K562 (cell line): ENCODE data around the gene RAE1. TPM values are rescaled to one million over a fixed set of nuclear protein-coding genes. Genes with fewer than 3 reads are reported as not detected.

Experiments used
- ATAC-seq: fragments of 200-7000 bp; cut with Tn5 transposase; 3 replicates; pipeline ENCODE4 v1.9.1; 2020; ENCODE audit warnings: moderate library complexity
- BruUV-seq: library from RNA; stranded (reverse); fragments of 400-500 nt; replicated peaks from 2 replicates; lab custom pipeline; 2021; lab: Mats Ljungman, UMichigan
- CTCF ChIA-PET: fragments of 300-600 bp; formaldehyde crosslinking; extraction: SDS; loops from one replicate; lab custom pipeline; 2021; ENCODE audit warnings: low intra/inter-chr PET ratio; lab: Yijun Ruan, JAX
- POLR2A ChIA-PET: fragments of 300-600, 350-650 bp; sonication (Branson Sonifier 250); formaldehyde crosslinking; extraction: SDS; loops from one replicate; lab custom pipeline; 2021; ENCODE audit warnings: antibody characterized with exemption, inconsistent platforms; lab: Yijun Ruan, JAX
- DNase-seq, 4 experiments: peaks; one replicate each; pipeline versions ENCODE4 v3.0.0 to v3.0.0-alpha.2; 2011 to 2018; ENCODE audit warnings: low spot score in 3 of 4, mixed read lengths in 3 of 4; ENCODE audit errors: extremely low read depth in 1 of 4
- FAIRE-seq: peaks from 2 replicates; lab custom pipeline; 2011; peaks lifted over from hg19 to GRCh38; lab: Jason Lieb, UNC
- H2AFZ ChIP-seq: 2 replicates; pipeline ENCODE4 v1.6.0; 2011; ENCODE audit warnings: low read depth, low read length, control low read depth, inconsistent platforms
- H3K27ac ChIP-seq: fragments of 200-600 bp; 3 replicates; pipeline ENCODE4 v1.8.0; 2011; ENCODE audit warnings: low read depth, mild to moderate bottlenecking, control low read depth, inconsistent platforms, low read length, moderate library complexity, mixed read lengths; ENCODE audit errors: extremely low read depth
- H3K27me3 ChIP-seq, 2 experiments: fragments of 300-600 bp in 1 of 2; 2 replicates in 1 of 2; 3 replicates in 1 of 2; pipeline versions ENCODE4 v1.6.0 to v1.8.0; 2011; ENCODE audit warnings: inconsistent platforms in 2 of 2, low read length in 2 of 2, mild to moderate bottlenecking in 1 of 2, mixed read lengths in 1 of 2, moderate library complexity in 1 of 2; ENCODE audit not compliant: control insufficient read depth in 2 of 2, insufficient read depth in 2 of 2
- H3K36me3 ChIP-seq: fragments of 300-600 bp; 3 replicates; pipeline ENCODE4 v1.8.0; 2011; ENCODE audit warnings: mild to moderate bottlenecking, low read length, inconsistent platforms; ENCODE audit not compliant: control insufficient read depth, insufficient read depth
- H3K4me1 ChIP-seq, 2 experiments: fragments of 200-600 bp in 1 of 2; replicated peaks in 1 of 2; 2 replicates in 1 of 2; 3 replicates in 1 of 2; pipeline versions ENCODE4 v1.5.1 to v1.8.0; 2011; ENCODE audit warnings: inconsistent platforms in 2 of 2, low read length in 2 of 2, mild to moderate bottlenecking in 1 of 2, mixed read lengths in 1 of 2, moderate library complexity in 1 of 2; ENCODE audit not compliant: control insufficient read depth in 2 of 2, insufficient read depth in 2 of 2
- H3K4me2 ChIP-seq: 2 replicates; pipeline ENCODE4 v1.6.1; 2011; ENCODE audit warnings: low read length, control low read depth, inconsistent platforms, mixed read lengths; ENCODE audit not compliant: insufficient read depth
- H3K4me3 ChIP-seq: fragments of 200-600 bp; sonication (generic), shearing (Covaris generic); 2 replicates; pipeline ENCODE4 v1.5.1; 2016; ENCODE audit warnings: control low read depth, inconsistent platforms
- H3K79me2 ChIP-seq: fragments of 200-600 bp; 3 replicates; pipeline ENCODE4 v1.8.0; 2011; ENCODE audit warnings: low read length, inconsistent platforms; ENCODE audit not compliant: control insufficient read depth, insufficient read depth
- H3K9ac ChIP-seq, 2 experiments: 2 replicates each; pipeline versions ENCODE4 v1.6.0 to v1.6.1; 2011; ENCODE audit warnings: low read depth in 2 of 2, low read length in 2 of 2, control low read depth in 1 of 2, inconsistent platforms in 1 of 2, mild to moderate bottlenecking in 1 of 2, mixed read lengths in 1 of 2; ENCODE audit not compliant: insufficient read depth in 1 of 2
- H3K9me1 ChIP-seq: one replicate; pipeline ENCODE4 v1.6.0; 2011; ENCODE audit warnings: inconsistent platforms, mild to moderate bottlenecking, low read length, moderate library complexity; ENCODE audit not compliant: control insufficient read depth, insufficient read depth
- H3K9me3 ChIP-seq: replicated peaks from 2 replicates; pipeline ENCODE4 v1.5.1; 2011; ENCODE audit warnings: low read depth, low read length, inconsistent platforms; ENCODE audit not compliant: control insufficient read depth, insufficient read depth
- H4K20me1 ChIP-seq: replicated peaks from 2 replicates; pipeline ENCODE4 v1.6.1; 2011; ENCODE audit warnings: low read length, inconsistent platforms, mixed read lengths; ENCODE audit not compliant: control insufficient read depth, insufficient read depth
- CEBPB ChIP-seq: fragments of 450-650 bp; IDR thresholded peaks from 2 replicates; pipeline ENCODE4 v1.6.1; 2016; ENCODE audit warnings: missing genetic modification characterization, missing compliant biosample characterization
- CREB1 ChIP-seq, 2 experiments: sonication (generic) in 1 of 2; formaldehyde crosslinking in 1 of 2; IDR thresholded peaks; 2 replicates each; pipeline versions ENCODE4 v1.6.1 to v1.8.0; 2012 to 2022; ENCODE audit warnings: inconsistent platforms in 1 of 2, mild to moderate bottlenecking in 1 of 2, missing genetic modification reagents in 1 of 2, moderate library complexity in 1 of 2
- EHMT2 ChIP-seq: fragments of 450-650 bp; IDR thresholded peaks from 2 replicates; pipeline ENCODE4 v1.6.1; 2018; ENCODE audit warnings: antibody characterized with exemption
- HDAC1 ChIP-seq, 2 experiments: fragments of 450-650 bp; IDR thresholded peaks; 2 replicates each; pipeline ENCODE4 v1.6.1; 2016 to 2017; ENCODE audit warnings: inconsistent platforms in 1 of 2, mild to moderate bottlenecking in 1 of 2, moderate library complexity in 1 of 2
- HNRNPK ChIP-seq: fragments of 200-400 bp; formaldehyde crosslinking; IDR thresholded peaks from one replicate; pipeline ENCODE4 v1.6.1; 2018; ENCODE audit warnings: mild to moderate bottlenecking, low read depth, low read length; ENCODE audit not compliant: poor library complexity, severe bottlenecking
- KLF6 ChIP-seq: fragments of 250-450 bp; sonication (Bioruptor Pico); IDR thresholded peaks from 2 replicates; pipeline ENCODE4 v1.4.0; 2020; ENCODE audit warnings: mild to moderate bottlenecking, moderate library complexity, borderline replicate concordance
- L3MBTL2 ChIP-seq: fragments of 450-650 bp; IDR thresholded peaks from 2 replicates; pipeline ENCODE4 v1.6.1; 2016; ENCODE audit warnings: mild to moderate bottlenecking, moderate library complexity
- MAFK ChIP-seq: IDR thresholded peaks from 2 replicates; pipeline ENCODE4 v1.6.1; 2011; ENCODE audit warnings: low read length, improper control_type of control experiment
- PRPF4 ChIP-seq: fragments of 200-400 bp; formaldehyde crosslinking; IDR thresholded peaks from one replicate; pipeline ENCODE4 v1.6.1; 2017; ENCODE audit warnings: low read length, low read depth, mild to moderate bottlenecking; ENCODE audit not compliant: insufficient read depth, poor library complexity, severe bottlenecking
- ZNF77 ChIP-seq: fragments of 250-450 bp; sonication (Bioruptor Pico); IDR thresholded peaks from 2 replicates; pipeline ENCODE4 v1.5.0; 2020
- WGBS: fragments of 100-300 bp; shearing (Covaris generic); methylation state at CpG from one replicate; pipeline ENCODE4 v1.1.6; 2016; ENCODE audit warnings: low coverage, mixed read lengths; ENCODE audit not compliant: insufficient coverage; ENCODE audit errors: missing lambda C conversion rate; 5-methylcytosine and 5-hydroxymethylcytosine counted together
- in situ Hi-C: fragments of 300-500 bp; cut with MboI; formaldehyde crosslinking; loops from 4 replicates; pipeline ENCODE4 v1.15.0; 2018; ENCODE audit warnings: inconsistent platforms, mixed read lengths
- intact Hi-C: fragments of 100-400 bp; cut with micrococcal nuclease; formaldehyde crosslinking; loops from 2 replicates; pipeline ENCODE4 v1.14.2; 2022
- polyA plus RNA-seq, 8 experiments: library from polyadenylated mRNA; depleted of rRNA in 4 of 8; stranded (reverse) in 5 of 8; unstranded in 3 of 8; fragments of >200 nt; fragmentation: Nextera tagmentation in 2 of 8; fragmentation: Illumina TruSeq in 1 of 8; extraction: Ambion mirVana in 2 of 8; extraction: Trizol in 1 of 8; gene quantifications; 2 replicates each; pipeline versions ENCODE4 v1.2.1 to v1.2.3, GENCODE V29; 2011 to 2014; ENCODE audit warnings: inconsistent platforms in 1 of 8, missing spikeins in 1 of 8
- total RNA-seq, 7 experiments: library from RNA; depleted of rRNA in 6 of 7; stranded (reverse); fragments of >200 nt in 6 of 7; fragmentation: Illumina TruSeq in 2 of 7; extraction: Trizol in 2 of 7; gene quantifications; 2 replicates each; pipeline versions ENCODE4 v1.2.1 to v1.2.3, GENCODE V29; 2011 to 2021; ENCODE audit warnings: low replicate concordance in 1 of 7
- TF ChIP-seq, protein P1 (sequence below): fragments of 450-650 bp; IDR thresholded peaks from 2 replicates; pipeline ENCODE4 v1.6.1; 2016

Gene RAE1
- total and polyA plus RNA-seq, 9 of the 15 experiments (the other 6 are each of a cell fraction or from before 2014, with no cell fraction given), result 33.7 to 248 (median 77.7) TPM

DNA sequence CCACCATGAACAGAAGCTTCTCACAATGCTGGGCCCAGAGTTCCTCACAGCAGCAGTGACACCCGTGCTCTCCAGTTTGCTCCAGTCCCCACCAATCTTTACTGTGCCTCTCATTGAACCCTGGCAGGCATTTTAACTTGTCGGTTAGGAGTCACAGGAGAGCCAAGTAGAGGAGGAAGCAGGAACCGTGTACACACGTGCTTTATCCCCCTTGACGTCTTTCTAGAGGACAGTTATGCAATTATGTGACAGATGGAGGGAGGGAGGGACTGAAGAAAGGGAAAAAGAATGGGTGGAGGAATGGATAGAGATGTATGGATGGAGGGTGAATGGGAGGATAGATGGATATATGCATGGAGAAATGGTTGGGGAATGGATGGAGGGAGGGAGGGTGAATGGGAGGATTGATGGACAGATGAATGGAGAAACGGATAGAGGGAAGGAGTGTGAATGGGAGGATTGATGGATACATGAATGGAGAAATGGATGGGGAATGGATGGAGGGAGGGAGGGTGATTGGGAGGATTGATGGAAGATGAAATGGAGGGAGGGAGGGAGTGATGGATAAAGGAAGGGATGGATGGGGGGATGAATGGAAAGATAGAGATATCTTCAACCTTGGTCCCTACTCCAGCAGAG lies 66.1 kb downstream of the RAE1 start:
- no peak for TF ChIP-seq PRPF4
- TF ChIP-seq CEBPB, result 0 out of 2 replicates have a peak, but pooled peaks have one; percentile 28
- TF ChIP-seq EHMT2, result peak; percentile 40; the same call in 1 of the 2 replicates
- no peak for TF ChIP-seq KLF6 (CRISPR knock-in tag)
- no peak for TF ChIP-seq ZNF77
- TF ChIP-seq HNRNPK, result peak; percentile 21
- TF ChIP-seq HDAC1 (IDR thresholded peaks at IDR 0.05), result peak in 1 of 2 experiments; percentile 38; a peak in 2 of 4 replicates
- TF ChIP-seq, protein P1, sequence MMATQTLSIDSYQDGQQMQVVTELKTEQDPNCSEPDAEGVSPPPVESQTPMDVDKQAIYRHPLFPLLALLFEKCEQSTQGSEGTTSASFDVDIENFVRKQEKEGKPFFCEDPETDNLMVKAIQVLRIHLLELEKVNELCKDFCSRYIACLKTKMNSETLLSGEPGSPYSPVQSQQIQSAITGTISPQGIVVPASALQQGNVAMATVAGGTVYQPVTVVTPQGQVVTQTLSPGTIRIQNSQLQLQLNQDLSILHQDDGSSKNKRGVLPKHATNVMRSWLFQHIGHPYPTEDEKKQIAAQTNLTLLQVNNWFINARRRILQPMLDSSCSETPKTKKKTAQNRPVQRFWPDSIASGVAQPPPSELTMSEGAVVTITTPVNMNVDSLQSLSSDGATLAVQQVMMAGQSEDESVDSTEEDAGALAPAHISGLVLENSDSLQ, result 0 out of 2 replicates have a peak, but pooled peaks have one; percentile 20
- no peak for TF ChIP-seq CREB1 (IDR thresholded peaks at IDR 0.05)
- no peak for TF ChIP-seq CREB1 (CRISPR knock-in tag; IDR thresholded peaks at IDR 0.05)
- TF ChIP-seq L3MBTL2, result peak; percentile 46; the same call in 1 of the 2 replicates
- TF ChIP-seq MAFK, result no peak
- TF ChIP-seq, all 486 proteins: peak for 6
- Histone ChIP-seq H4K20me1 (no peaks in the 10 kb centered on the region), H3K36me3 (no peaks in the 10 kb centered on the region), H3K79me2 (no peaks in the 10 kb centered on the region), H3K9ac (no peak overlapping the region), H3K27me3 (no peaks in the 10 kb centered on the region), H3K4me1 (peaks cover 59 to 60% of the 10 kb centered on the region in 2 experiments), H2AFZ (peak overlapping the region; percentile 20; the same call in 1 of the 2 replicates), H3K4me3 (no peak overlapping the region), H3K4me2 (no peak overlapping the region), H3K27ac (no peak overlapping the region), H3K9me1 (no peaks in the 10 kb centered on the region), H3K9me3 (no peaks in the 10 kb centered on the region)
- intact Hi-C loops (no loop called here), in situ Hi-C loops (no loop called here)
- WGBS, result 32% methylated on average over 6 of the region's 6 CpGs
- no peak for FAIRE-seq
- no TSS peak for BruUV-seq
- no peak for ATAC-seq
- CTCF ChIA-PET, result no interaction called here
- POLR2A ChIA-PET, result interaction anchor here (0.6 to 2.1 kb wide), 4 partner anchors 12 to 41 kb away, joined by 3 to 13 read pairs (median 3); no protein-coding TSS in a partner anchor
- no peak for DNase-seq
